PC-3 (cell line): ENCODE data around the gene RAD23B. TPM values are rescaled to one million over a fixed set of nuclear protein-coding genes. Genes with fewer than 3 reads are reported as not detected.

Source experiments
- ATAC-seq: fragments of 200-7000 bp; cut with Tn5 transposase; 2 replicates; pipeline ENCODE4 v1.9.1; 2020; ENCODE audit warnings: mild to moderate bottlenecking, moderate library complexity
- BruUV-seq: library from RNA; stranded (reverse); fragments of 400-500 nt; replicated peaks from 2 replicates; lab custom pipeline; 2021; lab: Mats Ljungman, UMichigan
- CTCF ChIA-PET: fragments of 300-600 bp; sonication (Branson Sonifier 250); formaldehyde crosslinking; loops from one replicate; lab custom pipeline; 2022; ENCODE audit warnings: antibody characterized with exemption; lab: Charles Lee
- POLR2A ChIA-PET: fragments of 300-600 bp; sonication (Branson Sonifier 250); formaldehyde crosslinking; loops from one replicate; lab custom pipeline; 2022; ENCODE audit warnings: antibody characterized with exemption; ENCODE audit not compliant: unreplicated experiment; lab: Charles Lee
- DNase-seq: peaks from one replicate; pipeline ENCODE4 v3.0.0-alpha.2; 2015
- H2AFZ ChIP-seq: fragments of 300-600 bp; sonication (generic); 2 replicates; pipeline ENCODE4 v1.6.0; 2016; ENCODE audit warnings: antibody characterized with exemption, low read length
- H3F3A ChIP-seq: fragments of 300-600 bp; sonication (generic); one replicate; pipeline ENCODE4 v1.6.0; 2017; ENCODE audit warnings: antibody characterized with exemption, low read length, control low read depth, mild to moderate bottlenecking; ENCODE audit not compliant: unreplicated experiment
- H3K27ac ChIP-seq: fragments of 300-600 bp; sonication (generic); 2 replicates; pipeline ENCODE4 v1.5.1; 2016; ENCODE audit warnings: mild to moderate bottlenecking, low read length
- H3K27me3 ChIP-seq: fragments of 300-600 bp; sonication (generic); 2 replicates; pipeline ENCODE4 v1.6.1; 2016; ENCODE audit warnings: low read length, mixed read lengths
- H3K36me3 ChIP-seq: fragments of 300-600 bp; sonication (generic); 2 replicates; pipeline ENCODE4 v1.6.1; 2016; ENCODE audit warnings: low read depth, mixed run types, low read length, mixed read lengths
- H3K4me1 ChIP-seq: fragments of 300-600 bp; sonication (generic); 2 replicates; pipeline ENCODE4 v1.5.1; 2016; ENCODE audit warnings: low read length; ENCODE audit not compliant: insufficient read depth
- H3K4me2 ChIP-seq: fragments of 300-600 bp; sonication (generic); 2 replicates; pipeline ENCODE4 v1.6.0; 2016; ENCODE audit warnings: low read length
- H3K4me3 ChIP-seq: fragments of 300-600 bp; sonication (generic); 2 replicates; pipeline ENCODE4 v1.5.1; 2016; ENCODE audit warnings: mild to moderate bottlenecking, low read length, mixed read lengths
- H3K79me2 ChIP-seq: fragments of 300-600 bp; sonication (generic); 2 replicates; pipeline ENCODE4 v1.6.1; 2017; ENCODE audit warnings: low read length, mixed read lengths
- H3K9ac ChIP-seq: fragments of 300-600 bp; sonication (generic); 2 replicates; pipeline ENCODE4 v1.6.0; 2016; ENCODE audit warnings: mild to moderate bottlenecking, low read length
- H3K9me2 ChIP-seq: fragments of 300-600 bp; sonication (generic); replicated peaks from 2 replicates; pipeline ENCODE4 v1.6.1; 2016; ENCODE audit warnings: mixed run types, low read length, mixed read lengths
- H3K9me3 ChIP-seq: fragments of 300-600 bp; sonication (generic); 2 replicates; pipeline ENCODE4 v1.6.1; 2016; ENCODE audit warnings: low read length, mixed read lengths
- H4K20me1 ChIP-seq: fragments of 300-600 bp; sonication (generic); 2 replicates; pipeline ENCODE4 v1.6.1; 2016; ENCODE audit warnings: low read length, mixed read lengths
- CTCF ChIP-seq: fragments of 300-600 bp; sonication (generic); conservative IDR thresholded peaks from 2 replicates; pipeline ENCODE4 v1.5.1; 2017; ENCODE audit warnings: antibody characterized with exemption, low read depth, mild to moderate bottlenecking, low read length
- EZH2 ChIP-seq: fragments of 300-600 bp; sonication (generic); IDR thresholded peaks from one replicate; pipeline ENCODE4 v1.6.1; 2017; ENCODE audit warnings: antibody characterized with exemption, mild to moderate bottlenecking, low read length; ENCODE audit not compliant: unreplicated experiment
- EZH2phosphoT487 ChIP-seq: fragments of 300-600 bp; sonication (generic); IDR thresholded peaks from 2 replicates; pipeline ENCODE4 v1.6.1; 2018; ENCODE audit warnings: mild to moderate bottlenecking, antibody characterized with exemption, low read length, borderline replicate concordance
- intact Hi-C: fragments of 100-400 bp; cut with micrococcal nuclease; formaldehyde crosslinking; loops from 2 replicates; pipeline ENCODE4 v1.9.0; 2023
- total RNA-seq: library from RNA; depleted of rRNA; stranded (reverse); fragments of >200 nt; gene quantifications from 2 replicates; pipeline ENCODE4 v1.2.3, GENCODE V29; 2014

RAD23B gene
- total RNA-seq, 1 experiment from 2014 or later, result 67.9 TPM

GRCh38 chr9:107299437-107299836, 16.4 kb downstream of the RAD23B start:
- Histone ChIP-seq H3K36me3 (peaks cover 23% of the 10 kb centered on the region), H3K9me2 (no peaks in the 10 kb centered on the region), H4K20me1 (peaks cover 78% of the 10 kb centered on the region), H3K4me1 (peaks cover 18% of the 10 kb centered on the region; the same call in 1 of the 2 replicates), H3F3A (no peaks in the 10 kb centered on the region), H3K9me3 (no peaks in the 10 kb centered on the region), H2AFZ (no peak overlapping the region), H3K79me2 (peaks cover 95% of the 10 kb centered on the region), H3K27me3 (no peaks in the 10 kb centered on the region), H3K4me2 (no peak overlapping the region), H3K27ac (no peak overlapping the region), H3K9ac (no peak overlapping the region), H3K4me3 (no peak overlapping the region)
- ATAC-seq (peak; percentile 45), DNase-seq (peak; percentile 7)
- CTCF ChIA-PET, result no interaction called here
- no peak for TF ChIP-seq EZH2phosphoT487
- TF ChIP-seq EZH2, result no peak
- TF ChIP-seq CTCF, result peak; percentile 44
- POLR2A ChIA-PET, result no interaction called here
- intact Hi-C loops, result no loop called here
- no TSS peak for BruUV-seq

- Histone ChIP-seq H3K4me2 (no peak overlapping the region), H3F3A (no peaks in the 10 kb centered on the region)
Measured at GRCh38 chr9:107306308-107306707, 23.2 kb downstream of the RAD23B start.

More at GRCh38 chr9:107306308-107306707, 23.2 kb downstream of the RAD23B start:
- Histone ChIP-seq H3K79me2 (peaks cover 90% of the 10 kb centered on the region), H3K9me3 (no peaks in the 10 kb centered on the region), H3K27me3 (no peaks in the 10 kb centered on the region), H3K9ac (no peak overlapping the region), H3K36me3 (peaks cover 53% of the 10 kb centered on the region), H3K4me1 (no peaks in the 10 kb centered on the region), H3K4me3 (no peak overlapping the region), H2AFZ (no peak overlapping the region), H4K20me1 (peaks cover 54% of the 10 kb centered on the region), H3K9me2 (no peaks in the 10 kb centered on the region), H3K27ac (no peak overlapping the region)
- CTCF ChIA-PET, result no interaction called here
- DNase-seq (no peak), ATAC-seq (no peak)
- POLR2A ChIA-PET, result no interaction called here
- no TSS peak for BruUV-seq
- TF ChIP-seq EZH2phosphoT487 (no peak), CTCF (no peak), EZH2 (no peak)
- intact Hi-C loops, result no loop called here
